HG03520 (cell line): ENCODE results near the gene WNT2.
"Not testable (repeated sequence)": the region's sequence is repeated elsewhere in the genome, so short reads cannot be mapped to it uniquely, and the experiment has no call there.

Experiments used
- ATAC-seq: cut with Tn5 transposase; IDR thresholded peaks from one replicate; pipeline ENCODE4 v1.9.1; 2021; ENCODE audit warnings: mild to moderate bottlenecking, moderate library complexity; ENCODE audit not compliant: unreplicated experiment

WNT2 gene

GRCh38 chr7:117270371-117270770, 52.5 kb downstream of the WNT2 start:
- ATAC-seq, result no peak

- no peak for ATAC-seq
These were observed 53.0 kb downstream of the WNT2 start for GRCh38 chr7:117269886-117270285.

- ATAC-seq, result no peak
These were observed 53.4 kb downstream of the WNT2 start for GRCh38 chr7:117269417-117269816.

GRCh38 chr7:117264716-117265115, 58.1 kb downstream of the WNT2 start:
- ATAC-seq, result no peak

GRCh38 chr7:117262546-117262945, 60.3 kb downstream of the WNT2 start:
- ATAC-seq, result no peak

- no peak for ATAC-seq
These were observed 63.2 kb downstream of the WNT2 start for GRCh38 chr7:117259615-117260014.

GRCh38 chr7:117251687-117252086, 71.2 kb downstream of the WNT2 start:
- no peak for ATAC-seq

GRCh38 chr7:117250801-117251200, 72.1 kb downstream of the WNT2 start:
- ATAC-seq, result no peak

GRCh38 chr7:117250245-117250644, 72.6 kb downstream of the WNT2 start:
- ATAC-seq, result no peak

- no peak for ATAC-seq
These were observed 73.2 kb downstream of the WNT2 start for GRCh38 chr7:117249696-117250095.

GRCh38 chr7:117248829-117249228, 74.0 kb downstream of the WNT2 start:
- no peak for ATAC-seq

GRCh38 chr7:117247809-117248208, 75.0 kb downstream of the WNT2 start:
- ATAC-seq, result no peak

GRCh38 chr7:117245703-117246102, 77.2 kb downstream of the WNT2 start:
- not testable (repeated sequence) for ATAC-seq

- no peak for ATAC-seq
These were observed 79.5 kb downstream of the WNT2 start for GRCh38 chr7:117243390-117243789.

- ATAC-seq, result no peak
These were observed 81.8 kb downstream of the WNT2 start for GRCh38 chr7:117241088-117241487.

- no peak for ATAC-seq
These were observed 83.9 kb downstream of the WNT2 start for GRCh38 chr7:117238937-117239336.

GRCh38 chr7:117238472-117238871, 84.4 kb downstream of the WNT2 start:
- ATAC-seq, result no peak

GRCh38 chr7:117237646-117238045, 85.2 kb downstream of the WNT2 start:
- no peak for ATAC-seq

- ATAC-seq, result peak; percentile 10
These were observed 91.9 kb downstream of the WNT2 start for GRCh38 chr7:117231047-117231359.

- peak; percentile 66 for ATAC-seq
These were observed 92.4 kb downstream of the WNT2 start for GRCh38 chr7:117230276-117231046.

GRCh38 chr7:117229350-117229749, 93.5 kb downstream of the WNT2 start:
- ATAC-seq, result no peak

- no peak for ATAC-seq
These were observed 95.8 kb downstream of the WNT2 start for GRCh38 chr7:117227091-117227490.

- no peak for ATAC-seq
These were observed 97.3 kb downstream of the WNT2 start for GRCh38 chr7:117225536-117225935.
